SK-N-SH (cell line): ENCODE measurements around the gene GFPT1. TPM values are rescaled to one million over a fixed set of nuclear protein-coding genes. Genes with fewer than 3 reads are reported as not detected.

Experiments
- CTCF ChIA-PET: fragments of 300-600, 350-600 bp; formaldehyde crosslinking; extraction: SDS; loops from one replicate; lab custom pipeline; 2021; lab: Yijun Ruan, JAX
- POLR2A ChIA-PET: fragments of 350-600 bp; sonication (Branson Sonifier 250); formaldehyde crosslinking; extraction: SDS; loops from one replicate; lab custom pipeline; 2020; ENCODE audit warnings: antibody characterized with exemption, inconsistent platforms; lab: Yijun Ruan, JAX
- DNase-seq: peaks from one replicate; pipeline ENCODE4 v3.0.0; 2012
- H2AFZ ChIP-seq: fragments of 200-600 bp; sonication (generic); 2 replicates; pipeline ENCODE4 v1.8.1; 2016; ENCODE audit warnings: antibody characterized with exemption, mild to moderate bottlenecking, low read depth
- H3F3A ChIP-seq: fragments of 200-600 bp; sonication (generic); replicated peaks from 2 replicates; pipeline ENCODE3; 2016; ENCODE audit warnings: antibody characterized with exemption, mild to moderate bottlenecking; ENCODE audit not compliant: insufficient read depth
- H3K27ac ChIP-seq, 2 experiments: fragments of 200-500 bp in 1 of 2; fragments of 200-600 bp in 1 of 2; sonication (Bioruptor generic) in 1 of 2; sonication (generic), shearing (Covaris generic) in 1 of 2; 2 replicates each; pipeline versions ENCODE4 v1.5.1 to v1.6.1; 2014 to 2016; ENCODE audit warnings: low read depth in 2 of 2, inconsistent platforms in 1 of 2, low read length in 1 of 2, mild to moderate bottlenecking in 1 of 2, mixed read lengths in 1 of 2
- H3K27me3 ChIP-seq: fragments of 200-600 bp; sonication (generic), shearing (Covaris generic); 2 replicates; pipeline ENCODE4 v1.6.1; 2016; ENCODE audit warnings: mixed run types; ENCODE audit not compliant: insufficient read depth
- H3K36me3 ChIP-seq, 2 experiments: fragments of 200-500 bp in 1 of 2; fragments of 200-600 bp in 1 of 2; sonication (Bioruptor generic) in 1 of 2; sonication (generic) in 1 of 2; replicated peaks in 1 of 2; 2 replicates each; pipeline versions ENCODE3 to v1.5.1; 2014 to 2016; ENCODE audit warnings: low read length in 1 of 2, mild to moderate bottlenecking in 1 of 2; ENCODE audit not compliant: insufficient read depth in 2 of 2, control insufficient read depth in 1 of 2
- H3K4me1 ChIP-seq, 2 experiments: fragments of 200-500 bp in 1 of 2; fragments of 200-600 bp in 1 of 2; sonication (Bioruptor generic) in 1 of 2; sonication (generic), shearing (Covaris generic) in 1 of 2; 2 replicates each; pipeline versions ENCODE4 v1.5.1 to v1.6.1; 2014 to 2016; ENCODE audit warnings: low read depth in 1 of 2, low read length in 1 of 2, mixed run types in 1 of 2; ENCODE audit not compliant: insufficient read depth in 2 of 2, control insufficient read depth in 1 of 2
- H3K4me2 ChIP-seq: fragments of 200-600 bp; sonication (generic), shearing (Covaris generic); 2 replicates; pipeline ENCODE4 v1.6.1; 2017; ENCODE audit warnings: mixed run types
- H3K4me3 ChIP-seq, 2 experiments: fragments of 200-500 bp in 1 of 2; fragments of 200-600 bp in 1 of 2; sonication (Bioruptor generic) in 1 of 2; sonication (generic), shearing (Covaris generic) in 1 of 2; 2 replicates each; pipeline versions ENCODE4 v1.5.1 to v1.8.1; 2014 to 2016; ENCODE audit warnings: low read depth in 2 of 2, inconsistent platforms in 1 of 2, low read length in 1 of 2, mild to moderate bottlenecking in 1 of 2, mixed read lengths in 1 of 2, moderate library complexity in 1 of 2
- H3K79me2 ChIP-seq: fragments of 200-600 bp; sonication (generic); 2 replicates; pipeline ENCODE4 v1.8.1; 2017; ENCODE audit warnings: mild to moderate bottlenecking; ENCODE audit not compliant: insufficient read depth
- H3K9ac ChIP-seq: fragments of 200-600 bp; sonication (generic); 2 replicates; pipeline ENCODE4 v1.6.1; 2017; ENCODE audit warnings: mixed run types
- H3K9me2 ChIP-seq: fragments of 200-600 bp; sonication (generic); 2 replicates; pipeline ENCODE4 v1.6.1; 2017; ENCODE audit warnings: mixed run types
- H3K9me3 ChIP-seq: fragments of 200-600 bp; sonication (generic); 2 replicates; pipeline ENCODE4 v1.6.1; 2017; ENCODE audit warnings: mixed run types, mild to moderate bottlenecking, moderate library complexity
- H4K20me1 ChIP-seq: fragments of 200-600 bp; sonication (generic); 2 replicates; pipeline ENCODE4 v1.6.1; 2017; ENCODE audit warnings: mild to moderate bottlenecking, mixed run types; ENCODE audit not compliant: insufficient read depth
- CHD2 ChIP-seq: fragments of 150-350 bp; IDR thresholded peaks from 2 replicates; pipeline ENCODE4 v1.6.1; 2018; ENCODE audit warnings: low read length; ENCODE audit not compliant: partially characterized antibody
- ELF1 ChIP-seq: IDR thresholded peaks from 2 replicates; pipeline ENCODE4 v1.4.0; 2012
- EP300 ChIP-seq, 2 experiments: IDR thresholded peaks; 2 replicates each; pipeline versions ENCODE4 v1.4.0 to v1.6.1; 2012; ENCODE audit warnings: borderline replicate concordance in 1 of 2, low read depth in 1 of 2, low read length in 1 of 2
- EZH2phosphoT487 ChIP-seq: fragments of 200-600 bp; sonication (generic); IDR thresholded peaks from 2 replicates; pipeline ENCODE4 v1.6.1; 2017; ENCODE audit warnings: low read depth, mixed run types, mild to moderate bottlenecking, antibody characterized with exemption, moderate library complexity, borderline replicate concordance
- FOXJ3 ChIP-seq: sonication (generic); formaldehyde crosslinking; IDR thresholded peaks from 2 replicates; pipeline ENCODE4 v1.5.1; 2020; ENCODE audit warnings: mild to moderate bottlenecking, missing genetic modification reagents
- FOXM1 ChIP-seq: IDR thresholded peaks from 2 replicates; pipeline ENCODE4 v1.4.0; 2012; ENCODE audit warnings: low read depth, mild to moderate bottlenecking
- GABPA ChIP-seq: IDR thresholded peaks from 2 replicates; pipeline ENCODE4 v1.4.0; 2012; ENCODE audit warnings: low read depth, mild to moderate bottlenecking
- GATA2 ChIP-seq: sonication (generic); formaldehyde crosslinking; IDR thresholded peaks from 2 replicates; pipeline ENCODE4 v1.5.0; 2020; ENCODE audit warnings: mild to moderate bottlenecking, missing genetic modification reagents
- IRF3 ChIP-seq: fragments of 150-350 bp; IDR thresholded peaks from 2 replicates; pipeline ENCODE4 v1.6.1; 2016; ENCODE audit warnings: mild to moderate bottlenecking, low read depth, low read length
- POLR2AphosphoS5 ChIP-seq: IDR thresholded peaks from 2 replicates; pipeline ENCODE4 v1.6.1; 2012; ENCODE audit warnings: low read depth, low read length
- RCOR1 ChIP-seq: fragments of 150-350 bp; IDR thresholded peaks from 2 replicates; pipeline ENCODE4 v1.6.1; 2017; ENCODE audit warnings: antibody characterized with exemption, low read length
- RFX5 ChIP-seq: IDR thresholded peaks from 2 replicates; pipeline ENCODE4 v1.6.1; 2012; ENCODE audit warnings: mild to moderate bottlenecking, improper control_type of control experiment, low read length
- RXRA ChIP-seq: IDR thresholded peaks from 2 replicates; pipeline ENCODE4 v1.4.0; 2012; ENCODE audit warnings: low read depth, mild to moderate bottlenecking, borderline replicate concordance
- SMC3 ChIP-seq: IDR thresholded peaks from 2 replicates; pipeline ENCODE4 v1.6.1; 2012; ENCODE audit warnings: low read depth, low read length, improper control_type of control experiment
- TCF12 ChIP-seq: IDR thresholded peaks from 2 replicates; pipeline ENCODE4 v1.4.0; 2012
- TEAD4 ChIP-seq: IDR thresholded peaks from 2 replicates; pipeline ENCODE4 v1.4.0; 2012; ENCODE audit warnings: mild to moderate bottlenecking, borderline replicate concordance; ENCODE audit not compliant: insufficient read depth
- YY1 ChIP-seq: IDR thresholded peaks from 2 replicates; pipeline ENCODE4 v1.4.0; 2012; ENCODE audit warnings: low read depth, mild to moderate bottlenecking
- WGBS: methylation state at CpG from one replicate; pipeline ENCODE4 v1.1.6; 2017; ENCODE audit warnings: low lambda C conversion rate; 5-methylcytosine and 5-hydroxymethylcytosine counted together
- polyA plus RNA-seq, 3 experiments: library from polyadenylated mRNA; depleted of rRNA; stranded (reverse); fragments of >200 nt; gene quantifications; 2 replicates each; pipeline ENCODE4 v1.2.3, GENCODE V29; 2012
- TF ChIP-seq, protein P1 (sequence below): fragments of 150-350 bp; IDR thresholded peaks from 2 replicates; pipeline ENCODE4 v1.6.1; 2017; ENCODE audit warnings: antibody characterized with exemption, low read length, low read depth, borderline replicate concordance
- TF ChIP-seq, protein P2 (sequence below): fragments of 200-600 bp; sonication (generic); IDR thresholded peaks from 2 replicates; pipeline ENCODE4 v1.6.1; 2017; ENCODE audit warnings: antibody characterized with exemption, mild to moderate bottlenecking, moderate library complexity
- TF ChIP-seq, protein P3 (sequence below): IDR thresholded peaks from 2 replicates; pipeline ENCODE4 v1.4.0; 2012; ENCODE audit warnings: low read depth, borderline replicate concordance
- TF ChIP-seq, protein P4 (sequence below): IDR thresholded peaks from 2 replicates; pipeline ENCODE4 v1.4.0; 2012; ENCODE audit warnings: low read depth, borderline replicate concordance

The GFPT1 gene
- polyA plus RNA-seq, 1 of the 3 experiments (the other 2 are of a cell fraction) = 6.0 TPM

- no peaks in the 10 kb centered on the region for H3K79me2 ChIP-seq
- POLR2A ChIA-PET = no interaction called here
- no peak for DNase-seq
- H3K4me1 ChIP-seq = no peaks in the 10 kb centered on the region
- H3K27me3 ChIP-seq = no peaks in the 10 kb centered on the region
- H4K20me1 ChIP-seq = no peaks in the 10 kb centered on the region
- no peaks in the 10 kb centered on the region for H3K9me2 ChIP-seq
- H3K36me3 ChIP-seq = peaks cover 12 to 38% of the 10 kb centered on the region in 2 experiments
- CTCF ChIA-PET = interaction anchor here (0.9 to 1.4 kb wide), 2 partner anchors 164 to 329 kb away, joined by 3 to 4 read pairs; no protein-coding TSS in a partner anchor
- H3K27ac ChIP-seq = peak overlapping the region in 1 of 2 experiments; percentile 39; a peak in 2 of 4 replicates
- H3F3A ChIP-seq = peaks cover 13% of the 10 kb centered on the region
- no peak overlapping the region for H2AFZ ChIP-seq
- H3K9me3 ChIP-seq = no peaks in the 10 kb centered on the region
- no peak overlapping the region for H3K9ac ChIP-seq
- H3K4me3 ChIP-seq = no peak overlapping the region
- WGBS = 52% methylated on average over 1 of the region's 1 CpG
- H3K4me2 ChIP-seq = no peak overlapping the region
- TF ChIP-seq RXRA (no peak), POLR2AphosphoS5 (no peak), TEAD4 (no peak), GATA2 (CRISPR knock-in tag) (no peak), IRF3 (no peak), FOXJ3 (CRISPR knock-in tag) (no peak)
- TF ChIP-seq, all 33 proteins: peak for 0
Measured at GRCh38 chr2:69395866-69396265, 8.8 kb upstream of the GFPT1 start.

- H3K36me3 ChIP-seq = peaks cover 5 to 26% of the 10 kb centered on the region in 2 experiments
Measured at GRCh38 chr2:69393963-69394362, 6.9 kb upstream of the GFPT1 start.

More at GRCh38 chr2:69393963-69394362, 6.9 kb upstream of the GFPT1 start:
- CTCF ChIA-PET = no interaction called here
- Histone ChIP-seq H4K20me1 (no peaks in the 10 kb centered on the region), H3K4me2 (no peak overlapping the region), H3K4me1 (no peaks in the 10 kb centered on the region), H3K9ac (no peak overlapping the region), H3K9me2 (no peaks in the 10 kb centered on the region), H3K27ac (no peak overlapping the region), H3K27me3 (no peaks in the 10 kb centered on the region), H2AFZ (no peak overlapping the region), H3F3A (peaks cover 11% of the 10 kb centered on the region), H3K4me3 (no peak overlapping the region), H3K9me3 (no peaks in the 10 kb centered on the region), H3K79me2 (no peaks in the 10 kb centered on the region)
- DNase-seq = no peak
- POLR2A ChIA-PET = no interaction called here
- no peak for TF ChIP-seq TEAD4
- TF ChIP-seq GABPA = no peak
- TF ChIP-seq GATA2 (CRISPR knock-in tag) = no peak
- no peak for TF ChIP-seq FOXM1
- TF ChIP-seq EZH2phosphoT487 = no peak
- no peak for TF ChIP-seq FOXJ3 (CRISPR knock-in tag)
- TF ChIP-seq, protein P1, sequence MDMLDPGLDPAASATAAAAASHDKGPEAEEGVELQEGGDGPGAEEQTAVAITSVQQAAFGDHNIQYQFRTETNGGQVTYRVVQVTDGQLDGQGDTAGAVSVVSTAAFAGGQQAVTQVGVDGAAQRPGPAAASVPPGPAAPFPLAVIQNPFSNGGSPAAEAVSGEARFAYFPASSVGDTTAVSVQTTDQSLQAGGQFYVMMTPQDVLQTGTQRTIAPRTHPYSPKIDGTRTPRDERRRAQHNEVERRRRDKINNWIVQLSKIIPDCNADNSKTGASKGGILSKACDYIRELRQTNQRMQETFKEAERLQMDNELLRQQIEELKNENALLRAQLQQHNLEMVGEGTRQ = no peak
- TF ChIP-seq RFX5 = no peak
- TF ChIP-seq RCOR1 = no peak
- TF ChIP-seq, protein P2, sequence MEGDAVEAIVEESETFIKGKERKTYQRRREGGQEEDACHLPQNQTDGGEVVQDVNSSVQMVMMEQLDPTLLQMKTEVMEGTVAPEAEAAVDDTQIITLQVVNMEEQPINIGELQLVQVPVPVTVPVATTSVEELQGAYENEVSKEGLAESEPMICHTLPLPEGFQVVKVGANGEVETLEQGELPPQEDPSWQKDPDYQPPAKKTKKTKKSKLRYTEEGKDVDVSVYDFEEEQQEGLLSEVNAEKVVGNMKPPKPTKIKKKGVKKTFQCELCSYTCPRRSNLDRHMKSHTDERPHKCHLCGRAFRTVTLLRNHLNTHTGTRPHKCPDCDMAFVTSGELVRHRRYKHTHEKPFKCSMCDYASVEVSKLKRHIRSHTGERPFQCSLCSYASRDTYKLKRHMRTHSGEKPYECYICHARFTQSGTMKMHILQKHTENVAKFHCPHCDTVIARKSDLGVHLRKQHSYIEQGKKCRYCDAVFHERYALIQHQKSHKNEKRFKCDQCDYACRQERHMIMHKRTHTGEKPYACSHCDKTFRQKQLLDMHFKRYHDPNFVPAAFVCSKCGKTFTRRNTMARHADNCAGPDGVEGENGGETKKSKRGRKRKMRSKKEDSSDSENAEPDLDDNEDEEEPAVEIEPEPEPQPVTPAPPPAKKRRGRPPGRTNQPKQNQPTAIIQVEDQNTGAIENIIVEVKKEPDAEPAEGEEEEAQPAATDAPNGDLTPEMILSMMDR = no peak
- TF ChIP-seq TCF12 = no peak
- no peak for TF ChIP-seq YY1
- no peak for TF ChIP-seq SMC3
- no peak for TF ChIP-seq ELF1
- TF ChIP-seq CHD2 = no peak
- no peak for TF ChIP-seq EP300 (IDR thresholded peaks at IDR 0.05; ENCODE audit: borderline replicate concordance in 1 of 2, low read depth in 1 of 2, low read length in 1 of 2)
- TF ChIP-seq POLR2AphosphoS5 = no peak
- TF ChIP-seq, protein P3, sequence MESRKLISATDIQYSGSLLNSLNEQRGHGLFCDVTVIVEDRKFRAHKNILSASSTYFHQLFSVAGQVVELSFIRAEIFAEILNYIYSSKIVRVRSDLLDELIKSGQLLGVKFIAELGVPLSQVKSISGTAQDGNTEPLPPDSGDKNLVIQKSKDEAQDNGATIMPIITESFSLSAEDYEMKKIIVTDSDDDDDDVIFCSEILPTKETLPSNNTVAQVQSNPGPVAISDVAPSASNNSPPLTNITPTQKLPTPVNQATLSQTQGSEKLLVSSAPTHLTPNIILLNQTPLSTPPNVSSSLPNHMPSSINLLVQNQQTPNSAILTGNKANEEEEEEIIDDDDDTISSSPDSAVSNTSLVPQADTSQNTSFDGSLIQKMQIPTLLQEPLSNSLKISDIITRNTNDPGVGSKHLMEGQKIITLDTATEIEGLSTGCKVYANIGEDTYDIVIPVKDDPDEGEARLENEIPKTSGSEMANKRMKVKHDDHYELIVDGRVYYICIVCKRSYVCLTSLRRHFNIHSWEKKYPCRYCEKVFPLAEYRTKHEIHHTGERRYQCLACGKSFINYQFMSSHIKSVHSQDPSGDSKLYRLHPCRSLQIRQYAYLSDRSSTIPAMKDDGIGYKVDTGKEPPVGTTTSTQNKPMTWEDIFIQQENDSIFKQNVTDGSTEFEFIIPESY = no peak
- TF ChIP-seq, protein P4, sequence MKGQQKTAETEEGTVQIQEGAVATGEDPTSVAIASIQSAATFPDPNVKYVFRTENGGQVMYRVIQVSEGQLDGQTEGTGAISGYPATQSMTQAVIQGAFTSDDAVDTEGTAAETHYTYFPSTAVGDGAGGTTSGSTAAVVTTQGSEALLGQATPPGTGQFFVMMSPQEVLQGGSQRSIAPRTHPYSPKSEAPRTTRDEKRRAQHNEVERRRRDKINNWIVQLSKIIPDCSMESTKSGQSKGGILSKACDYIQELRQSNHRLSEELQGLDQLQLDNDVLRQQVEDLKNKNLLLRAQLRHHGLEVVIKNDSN = no peak
